PC-9 (cell line): ENCODE results near the gene GGCT. TPM values are rescaled to one million over a fixed set of nuclear protein-coding genes. Genes with fewer than 3 reads are reported as not detected.
A peak's percentile ranks its signal among the peaks of the same experiment; 100 is the strongest.

Experiments
- BruUV-seq: library from RNA; stranded (reverse); fragments of 400-500 nt; replicated peaks from 2 replicates; lab custom pipeline; 2021; lab: Mats Ljungman, UMichigan
- CTCF ChIA-PET: fragments of 300-600 bp; sonication (Branson Sonifier 250); formaldehyde crosslinking; loops from one replicate; lab custom pipeline; 2022; ENCODE audit warnings: antibody characterized with exemption; lab: Charles Lee
- POLR2A ChIA-PET: fragments of 300-600 bp; sonication (Branson Sonifier 250); formaldehyde crosslinking; loops from one replicate; lab custom pipeline; 2022; ENCODE audit warnings: antibody characterized with exemption; ENCODE audit not compliant: unreplicated experiment; lab: Charles Lee
- DNase-seq, 2 experiments: peaks; one replicate each; pipeline versions ENCODE4 v3.0.0 to v3.0.0-alpha.2; 2015 to 2022; ENCODE audit warnings: mixed read lengths in 1 of 2
- H2AFZ ChIP-seq: fragments of 200-600 bp; sonication (generic); 2 replicates; pipeline ENCODE4 v1.8.1; 2017; ENCODE audit warnings: antibody characterized with exemption
- H3F3A ChIP-seq: fragments of 200-600 bp; sonication (generic); 2 replicates; pipeline ENCODE4 v1.8.1; 2017; ENCODE audit warnings: antibody characterized with exemption, mild to moderate bottlenecking, low read depth; ENCODE audit not compliant: insufficient read depth
- H3K27ac ChIP-seq: fragments of 200-600 bp; sonication (generic); 2 replicates; pipeline ENCODE4 v1.6.1; 2016; ENCODE audit warnings: mixed run types
- H3K27me3 ChIP-seq: fragments of 200-600 bp; sonication (generic); 2 replicates; pipeline ENCODE4 v1.6.1; 2016; ENCODE audit warnings: low read depth, mixed run types; ENCODE audit not compliant: insufficient read depth
- H3K36me3 ChIP-seq: fragments of 200-600 bp; sonication (generic); 2 replicates; pipeline ENCODE4 v1.6.1; 2016; ENCODE audit warnings: low read depth, mixed run types
- H3K4me1 ChIP-seq: fragments of 200-600 bp; sonication (generic); replicated peaks from 2 replicates; pipeline ENCODE4 v1.6.1; 2016; ENCODE audit warnings: mixed run types; ENCODE audit not compliant: insufficient read depth
- H3K4me2 ChIP-seq: fragments of 200-600 bp; sonication (generic); 2 replicates; pipeline ENCODE4 v1.6.1; 2017; ENCODE audit warnings: mixed run types
- H3K4me3 ChIP-seq: fragments of 200-600 bp; sonication (generic); 2 replicates; pipeline ENCODE4 v1.6.1; 2016; ENCODE audit warnings: mixed run types
- H3K79me2 ChIP-seq: fragments of 200-600 bp; sonication (generic); 2 replicates; pipeline ENCODE4 v1.6.1; 2017; ENCODE audit warnings: low read depth, mixed run types
- H3K9me2 ChIP-seq: fragments of 200-600 bp; sonication (generic); 2 replicates; pipeline ENCODE4 v1.8.1; 2017; ENCODE audit warnings: mild to moderate bottlenecking; ENCODE audit not compliant: insufficient read depth
- H3K9me3 ChIP-seq: fragments of 200-600 bp; sonication (generic); 2 replicates; pipeline ENCODE4 v1.8.1; 2016; ENCODE audit warnings: low read depth; ENCODE audit not compliant: insufficient read depth
- H4K20me1 ChIP-seq: fragments of 200-600 bp; sonication (generic); 2 replicates; pipeline ENCODE4 v1.8.1; 2017; ENCODE audit not compliant: insufficient read depth
- CTCF ChIP-seq: fragments of 200-600 bp; sonication (generic); conservative IDR thresholded peaks from 2 replicates; pipeline ENCODE4 v1.6.1; 2017; ENCODE audit warnings: mixed run types, antibody characterized with exemption, mild to moderate bottlenecking, moderate library complexity
- EZH2 ChIP-seq: fragments of 200-600 bp; sonication (generic); IDR thresholded peaks from 2 replicates; pipeline ENCODE4 v1.8.0; 2017; ENCODE audit warnings: antibody characterized with exemption, low read depth
- intact Hi-C: fragments of 100-400 bp; cut with micrococcal nuclease; formaldehyde crosslinking; loops from one replicate; pipeline ENCODE4 v1.10.0; 2022; ENCODE audit not compliant: unreplicated experiment
- total RNA-seq: library from RNA; stranded (reverse); gene quantifications from 2 replicates; pipeline ENCODE4 v1.2.3, GENCODE V29; 2021

GGCT gene
- total RNA-seq, 1 experiment from 2014 or later = 162 TPM

GRCh38 chr7:30459591-30460245 lies 44.9 kb downstream of the GGCT start:
- H3F3A ChIP-seq = peaks cover 30% of the 10 kb centered on the region
- no peaks in the 10 kb centered on the region for H3K9me2 ChIP-seq
- DNase-seq = peak; percentile 61 to 90
- H3K27me3 ChIP-seq = no peaks in the 10 kb centered on the region
- ChIA-PET POLR2A (interaction anchor here (0.5 to 1.0 kb wide), 3 partner anchors 19 to 286 kb away, joined by 3 to 10 read pairs (median 4); partner anchors contain the start of gene NOD1), CTCF (interaction anchor here (0.6 to 0.8 kb wide), 3 partner anchors 63 to 176 kb away, joined by 3 to 9 read pairs (median 4); no protein-coding TSS in a partner anchor)
- H3K79me2 ChIP-seq = peaks cover 9% of the 10 kb centered on the region; the same call in 1 of the 2 replicates
- H3K36me3 ChIP-seq = no peaks in the 10 kb centered on the region
- peak overlapping the region; percentile 32 for H2AFZ ChIP-seq
- intact Hi-C loops = loop anchor here (1.0 kb wide), 1 partner anchor 43 kb away; no protein-coding TSS in a partner anchor
- peaks cover 36% of the 10 kb centered on the region for H3K4me1 ChIP-seq
- BruUV-seq = no TSS peak
- H3K4me3 ChIP-seq = peak overlapping the region; percentile 37; the same call in 1 of the 2 replicates
- peak overlapping the region; percentile 75 for H3K4me2 ChIP-seq
- TF ChIP-seq EZH2 (no peak), CTCF (no peak)
- H3K9me3 ChIP-seq = no peaks in the 10 kb centered on the region
- H4K20me1 ChIP-seq = no peaks in the 10 kb centered on the region
- peak overlapping the region; percentile 81 for H3K27ac ChIP-seq

GRCh38 chr7:30458311-30458710 lies 46.3 kb downstream of the GGCT start:
- no peaks in the 10 kb centered on the region for H4K20me1 ChIP-seq
- DNase-seq = no peak
- 0 out of 2 replicates have a peak, but pooled peaks cover 9% of the 10 kb centered on the region for H3K79me2 ChIP-seq
- TF ChIP-seq EZH2 (no peak), CTCF (no peak)
- no peaks in the 10 kb centered on the region for H3K27me3 ChIP-seq
- H3K4me2 ChIP-seq = peak overlapping the region; percentile 75
- ChIA-PET CTCF (interaction anchor here (0.7 kb wide), 1 partner anchor 11 kb away, joined by 4 read pairs; no protein-coding TSS in a partner anchor), POLR2A (interaction anchor here (0.7 kb wide), 1 partner anchor 751 kb away, joined by 3 read pairs; no protein-coding TSS in a partner anchor)
- no peak overlapping the region for H2AFZ ChIP-seq
- intact Hi-C loops = no loop called here
- no peaks in the 10 kb centered on the region for H3K36me3 ChIP-seq
- H3K4me3 ChIP-seq = no peak overlapping the region
- H3K4me1 ChIP-seq = peaks cover 36% of the 10 kb centered on the region
- BruUV-seq = no TSS peak
- no peaks in the 10 kb centered on the region for H3K9me2 ChIP-seq
- peaks cover 30% of the 10 kb centered on the region for H3F3A ChIP-seq
- no peaks in the 10 kb centered on the region for H3K9me3 ChIP-seq
- peak overlapping the region; percentile 81 for H3K27ac ChIP-seq

GRCh38 chr7:30453921-30454320 lies 50.7 kb downstream of the GGCT start:
- H3F3A ChIP-seq = peaks cover 10% of the 10 kb centered on the region
- no peak for DNase-seq
- TF ChIP-seq EZH2 = no peak
- H2AFZ ChIP-seq = no peak overlapping the region
- H3K4me1 ChIP-seq = peaks cover 13% of the 10 kb centered on the region
- no peaks in the 10 kb centered on the region for H3K9me2 ChIP-seq
- H3K36me3 ChIP-seq = no peaks in the 10 kb centered on the region
- no peaks in the 10 kb centered on the region for H4K20me1 ChIP-seq
- intact Hi-C loops = no loop called here
- no peak overlapping the region for H3K4me2 ChIP-seq
- no peak overlapping the region for H3K4me3 ChIP-seq
- no peaks in the 10 kb centered on the region for H3K27me3 ChIP-seq
- no TSS peak for BruUV-seq
- H3K27ac ChIP-seq = no peak overlapping the region
- 0 out of 2 replicates have a peak, but pooled peaks cover 5% of the 10 kb centered on the region for H3K79me2 ChIP-seq
- H3K9me3 ChIP-seq = no peaks in the 10 kb centered on the region
- ChIA-PET POLR2A (interaction anchor here (0.7 kb wide), 1 partner anchor 362 kb away, joined by 5 read pairs; no protein-coding TSS in a partner anchor), CTCF (no interaction called here)
